GM12878 (cell line): Measurements from ENCODE around the gene ARPC1A. TPM values are rescaled to one million over a fixed set of nuclear protein-coding genes. Genes with fewer than 3 reads are reported as not detected.
A peak's percentile ranks its signal among the peaks of the same experiment; 100 is the strongest.

Experiments
- BMI1 ChIP-seq: fragments of 450-650 bp; IDR thresholded peaks from 2 replicates; pipeline ENCODE4 v1.6.1; 2016; ENCODE audit warnings: mild to moderate bottlenecking, moderate library complexity, borderline replicate concordance
- E2F8 ChIP-seq: fragments of 450-650 bp; IDR thresholded peaks from 2 replicates; pipeline ENCODE4 v1.6.1; 2018; ENCODE audit warnings: mild to moderate bottlenecking, low read depth, moderate library complexity; ENCODE audit not compliant: partially characterized antibody
- EGR1 ChIP-seq, 2 experiments: IDR thresholded peaks; 1 replicate in 1 of 2; 2 replicates in 1 of 2; pipeline ENCODE4 v1.6.1; 2011 to 2012; ENCODE audit warnings: low read depth in 2 of 2, low read length in 2 of 2, borderline replicate concordance in 1 of 2, mild to moderate bottlenecking in 1 of 2, moderate library complexity in 1 of 2
- IRF3 ChIP-seq: fragments of 450-650 bp; IDR thresholded peaks from 2 replicates; pipeline ENCODE4 v1.6.1; 2014; ENCODE audit warnings: mild to moderate bottlenecking
- PAX8 ChIP-seq: fragments of 450-650 bp; IDR thresholded peaks from 2 replicates; pipeline ENCODE4 v1.6.1; 2017; ENCODE audit warnings: mild to moderate bottlenecking, moderate library complexity
- POU2F2 ChIP-seq: IDR thresholded peaks from 3 replicates; pipeline ENCODE4 v1.6.1; 2011; ENCODE audit warnings: low read depth, mild to moderate bottlenecking, low read length, borderline replicate concordance
- REST ChIP-seq: IDR thresholded peaks from 2 replicates; pipeline ENCODE4 v1.6.1; 2012; ENCODE audit warnings: mild to moderate bottlenecking, low read depth, low read length
- SPI1 ChIP-seq: IDR thresholded peaks from 2 replicates; pipeline ENCODE4 v1.6.1; 2011; ENCODE audit warnings: low read depth, mild to moderate bottlenecking, low read length, moderate library complexity, borderline replicate concordance; ENCODE audit not compliant: insufficient read depth
- TBL1XR1 ChIP-seq: IDR thresholded peaks from 2 replicates; pipeline ENCODE4 v1.6.1; 2012; ENCODE audit warnings: low read depth, low read length, improper control_type of control experiment
- ZBTB4 ChIP-seq: fragments of 450-650 bp; formaldehyde crosslinking; IDR thresholded peaks from 2 replicates; pipeline ENCODE4 v1.4.0; 2022; ENCODE audit warnings: mild to moderate bottlenecking, moderate library complexity
- ZBTB40 ChIP-seq: fragments of 450-650 bp; IDR thresholded peaks from 2 replicates; pipeline ENCODE4 v1.6.1; 2016; ENCODE audit warnings: mild to moderate bottlenecking, moderate library complexity, borderline replicate concordance
- ZNF207 ChIP-seq: fragments of 450-650 bp; IDR thresholded peaks from 2 replicates; pipeline ENCODE4 v1.6.1; 2014; ENCODE audit warnings: antibody characterized with exemption, mild to moderate bottlenecking, borderline replicate concordance
- polyA plus RNA-seq, 11 experiments: library from polyadenylated mRNA; depleted of rRNA in 4 of 11; unstranded in 6 of 11; stranded (reverse) in 5 of 11; fragments of >200 nt; fragmentation: Nextera tagmentation in 4 of 11; fragmentation: Illumina TruSeq in 1 of 11; extraction: Ambion mirVana in 4 of 11; extraction: Trizol in 1 of 11; gene quantifications; 1 replicate in 1 of 11; 2 replicates in 10 of 11; pipeline versions ENCODE4 v1.2.1 to v1.2.3, GENCODE V29; 2011 to 2016; ENCODE audit warnings: inconsistent platforms in 2 of 11, missing spikeins in 2 of 11, low read depth in 1 of 11
- total RNA-seq, 4 experiments: library from RNA; depleted of rRNA in 3 of 4; stranded (reverse); fragments of >200 nt in 3 of 4; fragmentation: Illumina TruSeq in 1 of 4; extraction: Trizol in 1 of 4; gene quantifications; 2 replicates each; pipeline versions ENCODE4 v1.2.1 to v1.2.3, GENCODE V29; 2013 to 2021

ARPC1A gene
- total and polyA plus RNA-seq, 10 of the 15 experiments (the other 5 are each of a cell fraction or from before 2014, with no cell fraction given), result 42.3 to 152 (median 72.1) TPM

- TF ChIP-seq POU2F2 (peak; percentile 66; the same call in 2 of the 3 replicates), EGR1 (IDR thresholded peaks at IDR 0.05; ENCODE audit: borderline replicate concordance in 1 of 2, low read depth in 2 of 2, low read length in 2 of 2) (peak in 1 of 2 experiments; percentile 19; a peak in 1 of 3 replicates), ZBTB4 (no peak), REST (0 out of 2 replicates have a peak, but pooled peaks have one; percentile 17), E2F8 (peak; percentile 69), PAX8 (no peak), ZNF207 (peak; percentile 99), SPI1 (peak; percentile 45; the same call in 1 of the 2 replicates), ZBTB40 (peak; percentile 96), BMI1 (no peak; the same call in none of the 2 replicates), IRF3 (peak; percentile 69), TBL1XR1 (no peak)
Measured at GRCh38 chr7:99408379-99409191, 82.9 kb downstream of the ARPC1A start, which contains the start of the genes BUD31 and PDAP1 (continued).
